ENCODE data around the gene ZNF219. TPM values are rescaled to one million over a fixed set of nuclear protein-coding genes. Genes with fewer than 3 reads are reported as not detected.

Gene ZNF219
- total RNA-seq, 1 experiment from 2014 or later, result 84.5 TPM

GRCh38 chr14:21084998-21085853 is 13.2 kb downstream of the ZNF219 start:
- H2BK5ac ChIP-seq (ENCODE audit: insufficient read length, low read length), result no peak overlapping the region
- H3K4me1 ChIP-seq (ENCODE audit: insufficient read depth, low read length), result no peaks in the 10 kb centered on the region; the same call in 1 of the 2 replicates
- no peak overlapping the region for H2AFZ ChIP-seq (ENCODE audit: low read length)
- H3K56ac ChIP-seq (ENCODE audit: insufficient read length, low read depth, low read length), result no peak overlapping the region
- H3K18ac ChIP-seq (ENCODE audit: insufficient read length, low read depth, low read length), result no peak overlapping the region
- no peak overlapping the region for H2BK120ac ChIP-seq (ENCODE audit: low read depth, low read length, poor library complexity, severe bottlenecking)
- H3K79me2 ChIP-seq (ENCODE audit: insufficient read depth, low read length), result no peaks in the 10 kb centered on the region
- no peak overlapping the region for H2AK5ac ChIP-seq (ENCODE audit: insufficient read length, low read length)
- H2BK12ac ChIP-seq (ENCODE audit: insufficient read length, low read depth, low read length), result no peak overlapping the region
- DNase-seq, result no peak
- no peak overlapping the region for H4K8ac ChIP-seq (replicated peaks; ENCODE audit: insufficient read length, low read depth, low read length)
- H3K9ac ChIP-seq (ENCODE audit: extremely low read depth, insufficient read length, low read length), result no peak overlapping the region
- H2BK15ac ChIP-seq (ENCODE audit: low read depth, low read length), result no peak overlapping the region
- H3K23me2 ChIP-seq (ENCODE audit: insufficient read length, low read depth, low read length, poor library complexity, severe bottlenecking), result no peaks in the 10 kb centered on the region
- Mint-ChIP-seq H3K27me3 (ENCODE audit: low read depth) (peaks cover 2% of the 10 kb centered on the region; the same call in 1 of the 2 replicates), H3K27ac (peak overlapping the region in 1 of 3 experiments; percentile 69; a peak in 1 of 7 replicates), H3K9me3 (no peaks in the 10 kb centered on the region; a peak in 1 of 5 replicates), H3K4me1 (peaks cover 16% of the 10 kb centered on the region in 2 experiments), H3K36me3 (ENCODE audit: insufficient read depth in 1 of 3, low read depth in 3 of 3) (peaks cover 57 to 94% (median 81%) of the 10 kb centered on the region in 3 experiments), H3K4me3 (no peak overlapping the region; a peak in 1 of 5 replicates)
- no peak overlapping the region for H4K91ac ChIP-seq (ENCODE audit: insufficient read length, low read depth, low read length)
- H3K79me1 ChIP-seq (ENCODE audit: insufficient read depth, low read depth, low read length, poor library complexity, severe bottlenecking), result no peaks in the 10 kb centered on the region
- H2BK20ac ChIP-seq (ENCODE audit: low read depth, low read length, poor library complexity, severe bottlenecking), result no peak overlapping the region
- WGBS (ENCODE audit: extremely low coverage, insufficient read length, low lambda C conversion rate), result no CpG with 5 or more reads among the region's 17 CpGs
- H3K27me3 ChIP-seq (ENCODE audit: insufficient read depth, low read length), result no peaks in the 10 kb centered on the region
- H3T11ph ChIP-seq (ENCODE audit: low read length), result no peak overlapping the region
- no peak overlapping the region for H3K4me2 ChIP-seq (ENCODE audit: insufficient read depth, insufficient read length, low read length)
- H3K4ac ChIP-seq (ENCODE audit: low read depth, low read length), result no peak overlapping the region
- H3K23ac ChIP-seq (ENCODE audit: insufficient read length, low read depth, low read length), result no peak overlapping the region
- H4K20me1 ChIP-seq (ENCODE audit: control insufficient read depth, insufficient read depth, insufficient read length), result no peaks in the 10 kb centered on the region
- no peak overlapping the region for H3K14ac ChIP-seq (ENCODE audit: insufficient read depth, low read length)
- no peak for TF ChIP-seq CTCF (conservative IDR thresholded peaks at IDR 0.05)
- H3K27ac ChIP-seq (ENCODE audit: insufficient read length, low read depth, low read length), result no peak overlapping the region
- H3K9me3 ChIP-seq (ENCODE audit: control insufficient read depth, low read depth, low read length), result no peaks in the 10 kb centered on the region
- H4K5ac ChIP-seq (ENCODE audit: insufficient read length, low read depth, low read length), result no peak overlapping the region

All from H9 (cell line).